Measurements from ENCODE around the gene ATXN2L.
A peak's percentile ranks its signal among the peaks of the same experiment; 100 is the strongest.
"Not testable (repeated sequence)": the region's sequence is repeated elsewhere in the genome, so short reads cannot be mapped to it uniquely, and the experiment has no call there.

The ATXN2L gene

GRCh38 chr16:28878083-28878926 is 55.5 kb downstream of the ATXN2L start, which contains the start of gene ATP2A1:
ATP2A1 (plus strand) TSS chr16:28878488; CDS start chr16:28878672, 184 bp downstream.
- TF ChIP-seq CTCF (IDR thresholded peaks at IDR 0.05; ENCODE audit: borderline replicate concordance, control extremely low read depth, extremely low read depth, insufficient read depth, missing control alignments): no peak
- no peak for DNase-seq (ENCODE audit: low spot score)
- in situ Hi-C loops (cut with MboI; ENCODE audit: low sequenced_read_pairs, unreplicated experiment): loop anchor here (10.0 kb wide), 1 partner anchor 66 kb away; no protein-coding TSS in a partner anchor

- in situ Hi-C loops (cut with MboI; ENCODE audit: low sequenced_read_pairs, unreplicated experiment): loop anchor here (10.0 kb wide), 1 partner anchor 65 kb away; no protein-coding TSS in a partner anchor
- TF ChIP-seq CTCF (IDR thresholded peaks at IDR 0.05; ENCODE audit: borderline replicate concordance, control extremely low read depth, extremely low read depth, insufficient read depth, missing control alignments): no peak
- DNase-seq (ENCODE audit: low spot score): no peak
These were observed 56.6 kb downstream of the ATXN2L start for GRCh38 chr16:28879261-28879840.

GRCh38 chr16:28879841-28880588 is 57.2 kb downstream of the ATXN2L start:
- TF ChIP-seq CTCF (IDR thresholded peaks at IDR 0.05; ENCODE audit: borderline replicate concordance, control extremely low read depth, extremely low read depth, insufficient read depth, missing control alignments): no peak
- peak; percentile 99 for DNase-seq (ENCODE audit: low spot score)
- in situ Hi-C loops (cut with MboI; ENCODE audit: low sequenced_read_pairs, unreplicated experiment): loop anchor here (10.0 kb wide), 1 partner anchor 65 kb away; no protein-coding TSS in a partner anchor

- DNase-seq (ENCODE audit: low spot score): no peak
- in situ Hi-C loops (cut with MboI; ENCODE audit: low sequenced_read_pairs, unreplicated experiment): no loop called here
- no peak for TF ChIP-seq CTCF (IDR thresholded peaks at IDR 0.05; ENCODE audit: borderline replicate concordance, control extremely low read depth, extremely low read depth, insufficient read depth, missing control alignments)
These were observed 57.8 kb downstream of the ATXN2L start for GRCh38 chr16:28880589-28880915.

- DNase-seq (ENCODE audit: low spot score): no peak
- in situ Hi-C loops (cut with MboI; ENCODE audit: low sequenced_read_pairs, unreplicated experiment): no loop called here
These were observed 58.2 kb downstream of the ATXN2L start for GRCh38 chr16:28880955-28881354.

GRCh38 chr16:28881565-28881964 is 58.8 kb downstream of the ATXN2L start:
- not testable (repeated sequence) for DNase-seq (ENCODE audit: low spot score)

More at GRCh38 chr16:28880955-28881354, 58.2 kb downstream of the ATXN2L start:
- no peak for TF ChIP-seq CTCF (IDR thresholded peaks at IDR 0.05; ENCODE audit: borderline replicate concordance, control extremely low read depth, extremely low read depth, insufficient read depth, missing control alignments)

More at GRCh38 chr16:28881565-28881964, 58.8 kb downstream of the ATXN2L start:
- in situ Hi-C loops (cut with MboI; ENCODE audit: low sequenced_read_pairs, unreplicated experiment): not testable (repeated sequence)
